GM21723 (cell line): ENCODE data around the gene ARMH3.

Experiments
- ATAC-seq: cut with Tn5 transposase; IDR thresholded peaks from one replicate; pipeline ENCODE4 v1.9.1; 2021; ENCODE audit warnings: mild to moderate bottlenecking, moderate library complexity; ENCODE audit not compliant: unreplicated experiment

The ARMH3 gene

DNA sequence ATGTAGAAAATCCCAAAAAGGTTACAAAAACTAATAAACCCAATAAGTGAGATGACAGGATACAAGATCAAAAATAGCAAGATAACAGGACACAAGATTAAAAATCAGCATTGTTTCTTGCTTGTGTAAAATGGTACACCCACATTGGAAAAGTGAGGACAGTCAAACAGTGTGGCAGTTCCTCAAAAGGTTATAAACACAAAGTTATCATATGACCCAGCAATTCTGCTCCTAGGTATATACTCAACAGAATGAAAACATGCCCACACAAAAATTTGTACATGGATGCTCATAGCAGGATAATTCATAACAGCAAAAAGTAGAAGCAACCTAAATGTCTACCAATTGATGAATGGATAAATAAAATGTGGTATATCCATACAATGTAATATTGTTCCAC, 105.8 kb downstream of the ARMH3 start:
- ATAC-seq = no peak

DNA sequence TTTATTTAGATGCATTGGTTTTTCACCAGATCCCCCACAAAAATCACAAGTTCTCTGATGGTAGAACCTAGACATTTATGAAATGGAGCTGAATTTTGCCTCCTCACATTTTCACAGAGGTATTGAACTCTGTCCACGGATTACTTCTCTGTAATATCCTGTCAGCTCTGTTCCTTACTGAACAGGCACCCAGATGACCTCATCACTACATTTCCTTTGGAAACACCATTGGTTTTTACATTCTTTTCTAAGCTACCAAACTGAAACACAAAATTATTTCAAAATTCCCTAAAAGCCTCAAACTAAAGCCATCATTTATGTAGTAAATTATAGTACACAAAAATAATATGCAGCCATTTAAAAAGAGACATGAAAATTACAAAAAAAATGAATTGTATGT, 114.1 kb downstream of the ARMH3 start:
- ATAC-seq = no peak

DNA sequence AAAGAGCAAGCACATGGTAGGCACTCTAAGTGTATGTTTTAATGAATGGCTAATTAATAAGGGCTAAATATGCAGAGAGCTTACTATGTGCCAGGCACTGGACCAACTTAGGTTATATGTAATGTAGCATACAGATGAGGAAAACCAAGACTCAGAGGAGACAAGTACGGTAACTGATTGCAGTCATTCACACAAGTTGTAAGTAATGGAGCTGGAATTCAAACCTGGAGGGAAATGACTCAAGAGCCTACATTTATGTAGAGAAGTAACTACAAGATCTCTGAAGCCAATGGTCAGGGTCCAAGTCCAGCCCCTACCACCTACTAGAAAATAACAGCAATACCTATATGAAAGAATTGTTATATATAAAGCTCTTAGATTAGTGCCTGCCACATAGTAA, 115.1 kb downstream of the ARMH3 start:
- ATAC-seq = no peak

DNA sequence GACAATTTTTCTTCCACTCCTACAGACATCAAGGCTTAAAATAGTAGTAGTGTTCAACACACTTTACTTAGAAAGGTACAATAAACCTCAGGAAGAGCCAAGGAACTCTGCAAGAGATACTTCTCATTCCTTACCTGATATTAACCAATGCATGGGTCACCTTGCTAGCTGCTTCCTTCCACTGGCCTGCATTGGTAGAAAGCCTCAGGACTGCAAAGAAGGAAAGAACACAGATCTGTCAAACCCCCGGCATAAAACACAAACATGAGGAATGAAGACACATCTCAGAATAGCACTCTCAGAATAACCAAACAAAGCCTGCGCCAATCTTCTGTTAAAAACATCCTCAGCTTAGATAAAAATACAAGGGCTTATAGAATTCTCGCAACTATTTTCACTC, 116.2 kb downstream of the ARMH3 start:
- no peak for ATAC-seq

DNA sequence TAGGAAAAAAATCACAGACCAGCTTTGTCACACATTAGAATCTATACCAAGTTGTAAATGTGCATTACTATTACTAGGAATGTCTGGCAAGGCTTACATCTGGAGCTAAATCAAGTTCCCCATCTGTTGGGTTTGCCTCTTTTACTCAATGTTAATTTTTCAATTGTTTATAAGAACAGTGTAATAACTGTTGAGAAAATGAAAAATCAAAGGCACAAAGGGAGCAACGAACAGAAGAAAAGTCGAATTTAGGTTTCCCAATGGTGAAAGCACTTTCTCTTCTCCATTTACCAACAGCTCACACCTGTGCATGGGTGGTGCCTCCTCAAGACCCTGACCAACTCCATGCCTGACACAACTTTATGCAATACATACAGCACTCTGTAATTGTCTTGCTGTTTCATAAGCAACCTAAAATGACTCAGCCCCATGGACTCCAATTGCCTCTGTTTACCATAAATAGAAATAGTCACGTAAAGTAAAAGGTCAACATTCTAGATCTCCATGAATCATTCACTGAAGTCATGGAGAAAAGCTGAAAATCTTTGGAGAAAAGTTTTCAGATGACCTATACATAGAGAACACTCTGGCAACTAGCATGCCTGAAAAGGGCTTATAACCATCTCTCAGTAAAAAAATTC, 116.8 kb downstream of the ARMH3 start:
- no peak for ATAC-seq

DNA sequence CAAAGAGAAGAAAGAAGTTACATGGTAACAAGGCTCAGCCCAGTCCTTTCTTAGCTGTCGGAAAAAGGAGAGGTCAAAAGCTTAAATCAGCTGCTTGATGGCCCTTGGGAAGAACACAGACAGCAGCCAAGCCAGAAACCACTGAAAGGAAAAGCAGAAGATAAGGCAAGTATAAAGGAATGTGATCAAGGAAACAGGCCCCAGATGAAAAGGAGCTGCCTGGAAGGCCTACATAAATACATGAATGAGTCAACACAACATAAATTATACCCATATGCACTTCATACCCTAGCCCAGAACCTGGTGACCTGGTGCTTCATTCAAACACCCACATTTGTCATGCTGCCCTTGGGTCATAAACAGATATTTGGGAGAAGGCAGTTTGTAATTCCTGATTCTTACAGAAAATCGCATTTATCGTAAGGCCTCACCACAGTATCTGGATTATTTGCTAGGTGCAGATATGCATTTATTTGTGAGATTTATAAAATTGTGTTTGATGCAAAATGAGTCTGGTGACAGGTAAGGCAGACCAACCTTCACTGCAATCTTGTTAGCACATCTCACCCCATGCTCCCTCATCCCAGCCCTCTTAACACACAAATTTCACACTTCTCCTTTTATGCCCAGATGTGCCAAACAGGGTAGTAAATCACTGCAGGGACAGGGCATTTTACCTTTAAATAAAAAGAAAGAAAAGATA, 117.5 kb downstream of the ARMH3 start:
- ATAC-seq = no peak

DNA sequence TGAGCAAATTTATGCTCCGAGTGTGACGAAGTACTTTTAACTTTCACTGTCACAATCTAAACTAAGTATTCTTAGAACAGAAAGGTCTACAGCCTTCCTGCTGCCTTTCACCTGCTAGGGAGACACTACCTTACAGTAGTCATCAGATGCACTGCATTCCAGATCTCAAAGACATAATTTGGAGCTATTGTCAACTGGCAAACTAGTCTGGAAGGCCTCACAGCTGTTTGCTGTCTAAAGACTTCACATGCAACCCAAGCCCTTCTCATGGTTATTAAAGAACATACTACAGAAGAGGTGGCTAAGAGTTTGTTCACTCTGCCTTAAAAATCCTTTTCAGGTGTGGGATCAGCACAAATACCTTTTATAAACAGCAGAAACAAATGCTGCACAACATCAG, 120.5 kb downstream of the ARMH3 start:
- ATAC-seq = no peak

DNA sequence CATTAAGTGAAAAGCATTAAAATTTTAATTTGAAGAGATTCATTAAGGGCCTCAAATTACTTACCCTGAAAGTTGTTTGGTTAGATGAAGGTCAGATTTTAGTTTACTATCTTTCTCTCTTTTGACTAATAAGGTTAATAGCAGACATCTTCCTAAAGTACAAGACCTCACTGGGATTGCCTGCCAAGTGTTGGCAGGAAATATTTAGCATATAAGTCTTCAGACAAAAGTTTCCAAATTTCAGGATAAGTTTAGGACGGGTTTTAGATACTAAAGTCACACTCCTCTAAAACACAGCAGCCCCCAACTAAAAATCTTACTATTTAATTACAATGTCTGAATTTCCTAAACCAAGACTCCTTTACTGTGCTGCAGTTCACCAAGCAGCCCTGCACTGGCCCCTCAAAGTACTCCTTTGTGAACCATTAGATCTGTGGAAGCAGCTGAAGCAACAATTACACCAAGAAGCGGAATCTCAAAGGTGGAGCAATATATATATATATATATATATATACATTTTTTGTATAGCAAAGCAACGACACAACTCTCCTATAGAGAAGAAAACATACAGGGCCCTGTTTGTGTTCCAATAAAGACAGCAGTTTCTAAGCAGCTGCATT, 121.2 kb downstream of the ARMH3 start:
- ATAC-seq = no peak

DNA sequence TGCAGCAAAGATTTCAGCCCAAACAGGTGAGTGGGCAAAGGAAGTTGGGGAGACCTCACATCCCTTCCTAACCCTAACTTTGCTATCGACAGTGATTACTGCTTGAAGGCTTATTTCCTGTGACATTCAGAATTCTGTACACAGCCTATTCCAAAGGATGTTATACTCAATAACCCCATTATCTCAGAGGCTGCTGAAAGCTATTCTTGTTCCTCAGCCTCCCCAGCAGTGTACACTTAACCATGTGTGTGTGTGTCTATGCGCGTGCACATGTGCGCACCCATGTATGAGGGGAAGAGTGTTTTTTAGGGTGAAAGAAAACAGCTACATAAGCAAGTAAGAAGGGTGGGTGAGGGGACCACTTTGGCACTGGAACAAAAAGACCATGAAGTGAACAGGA, 122.0 kb downstream of the ARMH3 start:
- ATAC-seq = no peak

DNA sequence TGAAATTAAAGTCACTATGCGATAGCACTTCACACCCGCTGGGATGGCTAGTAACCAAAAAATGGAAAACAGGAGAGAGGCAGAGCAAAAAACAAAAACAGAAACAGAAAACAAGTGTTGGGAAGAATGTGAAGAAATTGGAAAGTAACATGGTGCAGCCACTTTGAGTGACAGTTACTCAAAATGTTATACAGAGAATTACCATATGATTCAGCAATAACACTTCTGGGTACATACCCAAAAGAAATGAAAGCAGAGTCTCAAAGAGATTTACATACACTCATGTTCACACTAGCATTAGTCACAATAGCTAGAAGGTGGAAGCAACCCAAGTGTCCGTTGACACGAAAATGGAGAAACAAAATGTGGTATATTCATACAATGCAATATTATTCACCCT, 123.8 kb downstream of the ARMH3 start:
- ATAC-seq = no peak

DNA sequence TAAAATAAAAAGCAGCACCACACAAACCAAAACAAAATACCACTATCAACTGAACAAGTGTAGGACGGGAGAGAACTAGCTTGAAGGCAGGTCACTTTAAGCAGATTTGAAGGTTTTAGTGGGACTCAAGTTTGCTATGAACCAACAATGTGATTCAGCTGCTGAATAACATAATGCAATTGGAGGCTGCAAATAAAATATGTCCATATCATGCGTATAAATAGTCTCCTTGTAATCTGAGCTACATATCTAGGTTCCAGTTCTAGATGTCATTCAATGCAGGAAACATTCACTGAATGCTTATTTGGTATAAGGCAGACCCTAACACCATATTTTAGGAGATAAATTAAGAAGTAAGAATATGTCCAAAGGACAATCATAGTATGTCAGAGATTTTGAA, 130.9 kb downstream of the ARMH3 start:
- no peak for ATAC-seq

DNA sequence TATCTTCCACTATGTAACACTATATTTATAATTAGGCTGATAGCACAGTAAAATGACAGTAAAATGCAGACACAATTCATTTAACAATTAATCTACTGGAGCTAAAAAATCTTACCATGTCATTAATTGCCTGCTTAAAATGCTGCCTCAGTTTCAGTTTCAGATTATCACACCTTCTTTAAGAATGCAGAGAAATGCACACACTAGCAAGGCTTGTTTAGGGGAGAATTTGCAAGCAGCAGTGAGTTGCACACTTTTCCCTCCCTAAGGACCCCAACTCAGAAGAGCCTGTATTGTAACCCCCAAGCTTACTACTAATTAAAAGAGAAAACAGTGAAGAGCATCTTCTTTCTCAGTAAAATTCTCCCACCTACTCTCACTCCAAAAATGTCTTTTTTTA, 132.7 kb downstream of the ARMH3 start:
- ATAC-seq = no peak

DNA sequence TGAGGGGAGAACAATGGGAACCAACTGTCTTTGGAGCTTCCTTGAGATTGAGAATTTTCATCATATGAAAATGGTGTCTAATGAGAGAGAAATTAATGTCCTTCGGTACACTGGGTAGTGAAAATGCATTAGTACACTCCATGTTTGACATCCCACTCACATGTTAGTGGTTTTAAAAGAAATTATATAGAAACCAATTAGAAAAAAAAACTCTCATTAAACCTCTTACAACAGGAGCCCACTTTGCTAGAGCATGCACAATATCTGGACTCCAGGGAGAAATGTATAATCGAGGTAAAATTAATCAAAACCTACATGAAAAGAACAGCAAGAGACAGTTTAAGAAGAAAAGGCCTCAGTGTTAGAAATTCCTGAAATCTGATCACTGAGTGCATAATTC, 133.1 kb downstream of the ARMH3 start:
- no peak for ATAC-seq

DNA sequence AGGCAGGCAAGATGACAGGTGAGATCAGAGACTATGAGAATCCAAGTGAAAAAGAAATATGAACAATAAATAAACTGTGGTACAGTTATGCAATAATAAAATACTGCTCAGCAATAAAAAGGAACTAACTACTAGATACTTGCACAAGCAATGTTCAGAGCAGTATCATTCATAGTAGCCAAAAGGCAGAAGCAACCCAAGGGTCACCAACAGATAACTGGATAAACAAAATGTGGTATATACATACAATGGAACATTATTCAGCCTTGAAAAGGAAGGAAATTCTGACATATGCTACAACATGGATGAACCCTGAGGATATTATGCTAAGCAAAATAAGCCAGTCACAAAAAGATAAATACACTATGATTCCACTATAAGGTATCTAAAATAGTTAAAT, 135.4 kb downstream of the ARMH3 start:
- ATAC-seq = no peak

DNA sequence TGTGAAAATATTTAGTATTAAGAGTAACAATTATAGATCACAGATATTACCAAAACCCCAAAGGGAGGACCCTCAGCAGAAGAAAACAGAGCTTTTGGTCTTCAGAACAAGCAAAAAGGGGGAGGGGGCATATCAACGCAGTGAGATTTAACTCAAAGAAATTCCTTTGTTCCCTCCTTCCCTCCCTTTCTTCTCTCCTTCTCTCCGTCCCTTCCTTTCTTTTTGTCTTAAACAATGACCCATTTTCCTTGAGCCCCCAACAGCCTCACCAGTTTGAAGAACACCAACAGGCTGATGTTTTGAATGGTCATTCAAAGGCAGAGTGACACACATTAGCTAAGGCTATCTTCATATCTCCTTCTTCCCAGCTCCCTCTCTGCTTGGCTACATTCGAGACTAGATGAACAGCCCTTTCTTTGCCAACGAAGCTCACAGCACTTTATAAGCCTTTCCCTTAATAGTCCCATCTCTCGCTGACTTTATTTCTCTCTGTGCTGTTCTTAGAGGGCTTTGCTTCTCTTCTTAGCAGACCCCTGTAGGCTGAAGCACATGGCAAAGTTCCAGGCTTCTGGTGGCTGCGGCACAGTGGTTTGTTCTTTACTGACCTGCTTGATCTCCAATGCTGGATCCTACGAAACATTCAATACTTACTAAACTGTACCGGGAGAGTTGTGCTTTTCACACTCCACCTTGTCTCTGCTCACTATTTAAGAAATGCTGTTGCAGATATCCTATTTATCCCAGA, 136.8 kb downstream of the ARMH3 start:
- no peak for ATAC-seq

DNA sequence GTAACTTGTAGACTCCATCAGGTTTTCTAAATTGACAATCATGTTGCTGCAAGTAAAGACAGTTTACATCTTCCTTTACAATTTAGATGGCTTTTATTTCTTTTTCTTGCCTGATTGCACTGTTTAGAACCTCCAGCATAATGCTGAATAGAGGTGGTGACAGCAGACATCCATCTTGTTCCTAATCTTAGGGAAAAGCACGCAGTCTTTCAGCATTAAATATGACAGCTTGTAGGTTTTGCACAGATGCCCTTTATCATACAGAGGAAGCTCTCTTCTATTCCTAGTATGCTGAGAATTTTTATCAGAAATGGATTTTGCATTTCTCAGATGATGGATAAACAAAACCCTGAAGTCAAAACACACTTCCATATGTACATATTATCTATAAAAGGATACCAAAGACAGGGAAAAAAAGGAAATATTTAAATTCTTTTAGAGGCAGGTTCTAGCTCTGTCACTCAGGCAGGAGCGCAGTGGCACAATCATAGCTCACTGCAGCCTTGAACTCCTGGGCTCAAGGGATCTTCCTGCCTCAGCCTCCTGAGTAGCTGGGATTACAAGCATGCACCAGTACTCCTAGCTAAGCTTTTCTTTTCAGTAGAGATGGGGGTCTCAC, 143.3 kb downstream of the ARMH3 start:
- ATAC-seq = no peak

DNA sequence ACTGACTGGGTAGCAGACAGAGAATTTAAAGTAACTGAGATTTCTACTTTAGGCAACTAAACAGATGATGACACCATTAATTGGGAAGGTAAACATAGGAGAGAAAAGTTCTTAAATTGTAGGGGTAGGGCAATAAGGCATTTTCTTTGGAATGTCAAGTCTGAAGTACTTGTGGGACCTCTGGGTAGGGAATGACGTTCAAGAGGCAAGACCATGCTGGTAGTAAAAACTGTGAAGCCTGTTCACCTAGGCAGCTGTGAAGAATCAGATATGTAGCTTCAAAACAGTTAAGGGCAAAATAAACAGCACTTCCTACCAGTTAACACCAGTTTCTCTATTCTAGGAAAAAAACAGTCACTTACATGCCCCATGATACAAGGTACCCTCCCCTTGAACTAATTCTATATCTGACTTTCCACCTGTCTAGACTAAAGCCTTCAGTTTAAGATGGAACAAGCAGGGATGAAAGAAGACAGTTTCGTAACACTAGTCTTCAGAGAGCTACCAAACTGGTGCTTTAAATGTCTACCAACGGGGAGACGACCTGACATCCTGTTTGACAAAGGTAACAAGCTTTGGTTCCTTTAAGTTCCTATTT, 149.3 kb downstream of the ARMH3 start:
- ATAC-seq = no peak

DNA sequence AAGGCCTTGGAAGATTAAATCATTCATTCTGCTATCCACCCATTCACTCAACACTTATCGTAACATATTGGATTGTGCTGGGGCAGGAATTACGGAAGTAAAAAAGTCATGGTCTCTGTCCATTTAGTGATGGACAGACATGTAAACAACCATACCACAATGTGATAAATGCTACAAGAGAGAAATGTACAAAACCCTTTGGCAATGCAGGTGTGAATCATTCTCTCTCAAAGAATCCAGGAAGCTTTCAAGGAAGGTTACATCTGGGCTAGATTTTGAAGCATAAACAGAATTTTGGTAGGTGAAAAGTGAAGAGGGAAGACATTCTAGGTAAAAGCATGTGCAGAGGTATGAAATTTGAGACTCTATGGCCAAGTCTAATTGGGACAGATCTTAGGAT, 150.7 kb downstream of the ARMH3 start:
- ATAC-seq = no peak

DNA sequence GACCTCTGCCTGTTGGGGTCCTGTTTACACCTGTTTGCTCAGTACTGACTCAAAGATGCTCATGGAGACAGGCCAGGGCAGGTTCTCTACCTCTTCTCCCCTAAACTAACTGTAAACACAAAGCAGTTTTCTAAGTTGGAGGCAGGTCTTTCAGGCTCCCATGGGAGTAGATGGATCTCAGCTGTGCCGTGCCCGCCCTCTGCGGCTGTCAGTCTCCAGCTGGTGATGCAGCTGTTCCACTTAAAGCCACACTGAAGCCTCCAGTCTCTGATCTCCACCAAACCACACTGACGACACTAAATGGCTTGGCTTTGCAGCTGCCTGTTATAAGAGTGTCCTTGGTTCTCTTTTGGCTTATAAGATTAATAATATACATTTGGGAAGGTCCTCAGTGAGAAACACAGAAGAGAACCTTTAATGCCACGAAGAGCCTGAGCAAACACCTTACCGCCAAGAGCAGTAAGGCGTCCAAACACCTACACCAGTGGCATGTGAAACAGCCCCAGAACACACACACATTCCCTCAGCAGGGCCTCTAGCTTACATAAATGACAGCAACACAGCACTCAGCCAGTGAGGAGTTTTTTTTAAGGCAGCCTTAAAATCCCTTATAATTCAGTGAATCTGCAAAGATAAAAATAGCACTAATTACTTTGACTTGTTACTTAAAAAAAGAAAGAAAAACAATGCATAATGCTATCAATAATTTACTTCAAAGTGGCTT, 152.0 kb downstream of the ARMH3 start:
- ATAC-seq = peak; percentile 70

DNA sequence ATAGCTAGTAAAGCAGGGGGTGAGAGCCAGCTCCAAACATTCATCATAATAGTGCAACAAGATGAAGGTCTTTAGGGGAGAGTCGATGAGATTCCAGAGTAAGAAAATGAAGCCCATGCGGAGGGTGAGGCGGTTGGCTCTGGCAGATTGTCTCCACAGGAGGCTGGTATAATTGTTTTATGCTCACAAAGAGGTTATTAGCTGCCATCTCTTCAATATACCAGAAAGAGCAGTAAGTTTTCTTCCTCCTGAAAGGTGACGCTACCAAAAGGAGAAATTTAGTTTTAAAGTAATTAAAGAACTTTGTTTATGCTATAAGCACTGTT, 153.2 kb downstream of the ARMH3 start:
- no peak for ATAC-seq
